ENCODE measurements around the gene SGTA.

Gene SGTA

DNA sequence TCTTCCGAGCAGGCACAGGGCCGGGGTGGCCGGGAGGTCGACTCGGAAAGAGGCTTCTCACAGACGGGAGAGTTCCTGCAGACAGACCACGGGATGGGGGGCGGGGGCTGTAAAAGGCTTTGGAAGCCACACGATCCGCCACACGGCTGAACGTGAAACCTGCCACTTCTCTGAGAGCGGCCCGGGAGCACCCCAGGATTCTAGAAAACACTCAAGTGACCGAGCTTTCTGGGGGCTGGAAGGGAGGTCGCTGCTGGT is 27.7 kb downstream of the SGTA start:
- H3K4me1 ChIP-seq (ENCODE audit: insufficient read depth, low read length, severe bottlenecking): no peaks in the 10 kb centered on the region

DNA sequence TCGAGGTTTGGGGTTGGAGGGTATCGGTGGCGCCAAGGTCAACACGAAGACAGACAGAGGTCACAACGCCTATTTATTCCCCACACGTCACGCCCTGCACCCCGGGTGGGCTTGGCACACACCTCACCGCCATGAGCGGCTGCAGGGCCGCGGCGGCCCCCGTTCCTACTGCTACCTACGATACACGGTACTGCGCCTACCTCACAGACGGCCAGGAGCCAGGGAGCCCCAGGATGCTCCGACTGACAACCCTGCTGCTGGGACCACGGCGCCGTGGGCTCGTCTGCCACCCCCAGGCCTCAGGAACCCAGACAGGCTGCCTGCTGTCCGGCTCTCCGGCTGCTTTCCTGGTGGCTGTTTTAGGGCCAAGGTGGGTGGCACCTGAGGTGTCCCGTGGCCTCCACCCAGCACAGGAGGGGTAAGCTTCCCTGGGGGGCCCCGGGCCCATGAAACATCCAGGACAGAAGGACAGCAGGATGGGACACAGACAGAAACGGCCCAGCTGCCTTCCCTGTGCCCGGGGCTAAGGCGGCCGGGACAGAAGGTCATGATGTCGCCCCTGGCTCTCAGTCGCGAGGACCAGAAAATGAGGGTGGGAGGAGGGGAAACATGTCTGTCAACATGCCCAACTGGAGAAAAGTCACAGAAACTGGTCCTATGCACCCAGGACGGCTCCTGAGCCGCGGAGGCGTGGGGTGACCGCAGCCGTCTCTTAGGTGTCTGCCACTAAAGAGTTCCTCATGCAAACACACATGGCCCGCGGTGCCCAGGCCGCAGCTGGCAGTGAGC is 28.2 kb downstream of the SGTA start:
- H3K4me3 ChIP-seq (ENCODE audit: low read depth, low read length, poor library complexity, severe bottlenecking): no peak overlapping the region
- peaks cover 53% of the 10 kb centered on the region for H3K36me3 ChIP-seq (ENCODE audit: insufficient read depth, low read length)

More for the DNA sequence above, 27.7 kb downstream of the SGTA start:
- H3K27ac ChIP-seq (ENCODE audit: low read depth, low read length, poor library complexity, severe bottlenecking): no peak overlapping the region
- H3K9me3 ChIP-seq (ENCODE audit: low read length): no peaks in the 10 kb centered on the region
- no peaks in the 10 kb centered on the region for H3K9me2 ChIP-seq (ENCODE audit: low read depth, low read length)
- no peaks in the 10 kb centered on the region for H3F3A ChIP-seq (ENCODE audit: insufficient read depth, low read length)
- H2AFZ ChIP-seq (ENCODE audit: low read length): no peak overlapping the region
- H3K36me3 ChIP-seq (ENCODE audit: insufficient read depth, low read length): peaks cover 53% of the 10 kb centered on the region
- H4K20me1 ChIP-seq (ENCODE audit: insufficient read depth, low read length): no peaks in the 10 kb centered on the region
- no peak overlapping the region for H3K9ac ChIP-seq (ENCODE audit: low read length)
- H3K27me3 ChIP-seq (ENCODE audit: insufficient read depth, low read length): no peaks in the 10 kb centered on the region
- no peak overlapping the region for H3K4me3 ChIP-seq (ENCODE audit: low read depth, low read length, poor library complexity, severe bottlenecking)
- H3K4me2 ChIP-seq (ENCODE audit: low read length): no peak overlapping the region
- TF ChIP-seq, protein P1, sequence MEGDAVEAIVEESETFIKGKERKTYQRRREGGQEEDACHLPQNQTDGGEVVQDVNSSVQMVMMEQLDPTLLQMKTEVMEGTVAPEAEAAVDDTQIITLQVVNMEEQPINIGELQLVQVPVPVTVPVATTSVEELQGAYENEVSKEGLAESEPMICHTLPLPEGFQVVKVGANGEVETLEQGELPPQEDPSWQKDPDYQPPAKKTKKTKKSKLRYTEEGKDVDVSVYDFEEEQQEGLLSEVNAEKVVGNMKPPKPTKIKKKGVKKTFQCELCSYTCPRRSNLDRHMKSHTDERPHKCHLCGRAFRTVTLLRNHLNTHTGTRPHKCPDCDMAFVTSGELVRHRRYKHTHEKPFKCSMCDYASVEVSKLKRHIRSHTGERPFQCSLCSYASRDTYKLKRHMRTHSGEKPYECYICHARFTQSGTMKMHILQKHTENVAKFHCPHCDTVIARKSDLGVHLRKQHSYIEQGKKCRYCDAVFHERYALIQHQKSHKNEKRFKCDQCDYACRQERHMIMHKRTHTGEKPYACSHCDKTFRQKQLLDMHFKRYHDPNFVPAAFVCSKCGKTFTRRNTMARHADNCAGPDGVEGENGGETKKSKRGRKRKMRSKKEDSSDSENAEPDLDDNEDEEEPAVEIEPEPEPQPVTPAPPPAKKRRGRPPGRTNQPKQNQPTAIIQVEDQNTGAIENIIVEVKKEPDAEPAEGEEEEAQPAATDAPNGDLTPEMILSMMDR (IDR thresholded peaks at IDR 0.05; ENCODE audit: low read length): no peak
- no peak for TF ChIP-seq EZH2 (IDR thresholded peaks at IDR 0.05; ENCODE audit: borderline replicate concordance, low read length)
- H3K79me2 ChIP-seq (ENCODE audit: insufficient read depth, low read length): no peaks in the 10 kb centered on the region

DNA sequence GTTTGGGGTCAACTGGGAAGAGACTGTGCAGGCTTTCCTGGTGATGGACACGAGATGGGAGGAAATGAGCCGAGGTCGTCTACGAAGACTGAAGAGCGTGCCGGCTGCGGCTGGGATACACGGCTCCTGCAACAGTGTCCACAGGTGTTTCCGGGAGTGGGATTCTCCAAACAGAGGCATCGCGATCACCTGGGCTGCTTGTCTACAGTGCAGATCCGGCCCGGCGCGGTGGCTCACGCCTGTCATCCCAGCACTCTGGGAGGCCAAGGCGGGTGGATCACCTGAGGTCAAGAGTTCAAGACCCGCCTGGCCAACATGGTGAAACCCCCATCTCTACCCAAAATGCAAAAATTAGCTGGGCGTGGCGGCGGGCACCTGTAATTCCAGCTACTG is 31.6 kb downstream of the SGTA start:
- Histone ChIP-seq H3K9me2 (ENCODE audit: low read depth, low read length) (no peaks in the 10 kb centered on the region), H3F3A (ENCODE audit: insufficient read depth, low read length) (no peaks in the 10 kb centered on the region), H3K9me3 (ENCODE audit: low read length) (no peaks in the 10 kb centered on the region), H3K27me3 (ENCODE audit: insufficient read depth, low read length) (no peaks in the 10 kb centered on the region; the same call in 1 of the 2 replicates), H3K27ac (ENCODE audit: low read depth, low read length, poor library complexity, severe bottlenecking) (no peak overlapping the region), H3K9ac (ENCODE audit: low read length) (no peak overlapping the region), H4K20me1 (ENCODE audit: insufficient read depth, low read length) (no peaks in the 10 kb centered on the region), H3K4me3 (ENCODE audit: low read depth, low read length, poor library complexity, severe bottlenecking) (no peak overlapping the region), H2AFZ (ENCODE audit: low read length) (no peak overlapping the region), H3K4me1 (ENCODE audit: insufficient read depth, low read length, severe bottlenecking) (peaks cover 3% of the 10 kb centered on the region), H3K36me3 (ENCODE audit: insufficient read depth, low read length) (peaks cover 29% of the 10 kb centered on the region), H3K4me2 (ENCODE audit: low read length) (no peak overlapping the region), H3K79me2 (ENCODE audit: insufficient read depth, low read length) (no peaks in the 10 kb centered on the region)
- TF ChIP-seq, protein P1 (IDR thresholded peaks at IDR 0.05; ENCODE audit: low read length): no peak
- no peak for TF ChIP-seq EZH2 (IDR thresholded peaks at IDR 0.05; ENCODE audit: borderline replicate concordance, low read length)

More for the DNA sequence above, 28.2 kb downstream of the SGTA start:
- Histone ChIP-seq H4K20me1 (ENCODE audit: insufficient read depth, low read length) (no peaks in the 10 kb centered on the region), H2AFZ (ENCODE audit: low read length) (no peak overlapping the region), H3K9me3 (ENCODE audit: low read length) (no peaks in the 10 kb centered on the region), H3F3A (ENCODE audit: insufficient read depth, low read length) (no peaks in the 10 kb centered on the region), H3K9ac (ENCODE audit: low read length) (no peak overlapping the region), H3K4me1 (ENCODE audit: insufficient read depth, low read length, severe bottlenecking) (no peaks in the 10 kb centered on the region), H3K4me2 (ENCODE audit: low read length) (no peak overlapping the region), H3K9me2 (ENCODE audit: low read depth, low read length) (no peaks in the 10 kb centered on the region), H3K27me3 (ENCODE audit: insufficient read depth, low read length) (no peaks in the 10 kb centered on the region), H3K27ac (ENCODE audit: low read depth, low read length, poor library complexity, severe bottlenecking) (no peak overlapping the region), H3K79me2 (ENCODE audit: insufficient read depth, low read length) (no peaks in the 10 kb centered on the region)
- no peak for TF ChIP-seq EZH2 (IDR thresholded peaks at IDR 0.05; ENCODE audit: borderline replicate concordance, low read length)
- TF ChIP-seq, protein P1 (IDR thresholded peaks at IDR 0.05; ENCODE audit: low read length): no peak

All from OCI-LY1 (cell line).